WERI-Rb-1 (cell line): ENCODE measurements around the gene PREX1.

Source experiments
- DNase-seq: peaks from one replicate; pipeline ENCODE4 v3.0.0-alpha.2; 2020
- H3K27ac ChIP-seq: fragments of 250-450 bp; sonication (Bioruptor Pico); 2 replicates; pipeline ENCODE4 v1.5.1; 2020; ENCODE audit warnings: mild to moderate bottlenecking, moderate library complexity
- H3K27me3 ChIP-seq: fragments of 250-450 bp; sonication (Bioruptor Pico); 2 replicates; pipeline ENCODE4 v1.5.1; 2021; ENCODE audit warnings: mild to moderate bottlenecking, low read depth, moderate library complexity; ENCODE audit not compliant: insufficient read depth, severe bottlenecking
- H3K36me3 ChIP-seq: fragments of 250-450 bp; sonication (Bioruptor Pico); 2 replicates; pipeline ENCODE4 v1.5.1; 2020; ENCODE audit warnings: mild to moderate bottlenecking, moderate library complexity
- H3K4me3 ChIP-seq: 2 replicates; pipeline ENCODE4 v1.5.1; 2011; ENCODE audit warnings: low read depth, mild to moderate bottlenecking, control low read depth, low read length
- H3K9me3 ChIP-seq: fragments of 250-450 bp; sonication (Bioruptor Pico); 2 replicates; pipeline ENCODE4 v1.5.1; 2021; ENCODE audit warnings: mild to moderate bottlenecking, moderate library complexity; ENCODE audit not compliant: severe bottlenecking
- TF ChIP-seq, protein P1 (sequence below): IDR thresholded peaks from 2 replicates; pipeline ENCODE4 v1.5.1; 2011; ENCODE audit warnings: low read depth, mild to moderate bottlenecking, control low read depth, inconsistent platforms, low read length

The PREX1 gene

DNA sequence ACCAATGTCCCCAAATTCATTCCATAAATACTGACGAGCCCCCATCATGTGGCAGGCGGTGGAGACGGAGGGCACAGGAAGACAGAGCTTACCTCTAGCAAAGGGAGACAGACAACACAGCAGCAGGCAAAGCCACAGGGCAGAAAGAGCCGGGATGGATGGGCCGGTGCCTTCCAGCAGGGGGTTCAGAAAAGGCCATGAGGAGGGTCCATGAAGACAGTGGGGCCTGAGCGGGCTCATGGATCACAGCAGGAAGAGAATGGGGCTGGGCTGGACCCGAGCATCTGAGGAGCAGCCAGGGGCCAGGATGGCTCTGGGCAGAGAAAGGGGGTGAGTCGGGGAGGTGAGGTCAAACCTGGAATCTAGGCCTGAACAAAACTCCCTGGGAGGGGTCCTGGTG is 42.0 kb downstream of the PREX1 start:
- TF ChIP-seq, protein P1, sequence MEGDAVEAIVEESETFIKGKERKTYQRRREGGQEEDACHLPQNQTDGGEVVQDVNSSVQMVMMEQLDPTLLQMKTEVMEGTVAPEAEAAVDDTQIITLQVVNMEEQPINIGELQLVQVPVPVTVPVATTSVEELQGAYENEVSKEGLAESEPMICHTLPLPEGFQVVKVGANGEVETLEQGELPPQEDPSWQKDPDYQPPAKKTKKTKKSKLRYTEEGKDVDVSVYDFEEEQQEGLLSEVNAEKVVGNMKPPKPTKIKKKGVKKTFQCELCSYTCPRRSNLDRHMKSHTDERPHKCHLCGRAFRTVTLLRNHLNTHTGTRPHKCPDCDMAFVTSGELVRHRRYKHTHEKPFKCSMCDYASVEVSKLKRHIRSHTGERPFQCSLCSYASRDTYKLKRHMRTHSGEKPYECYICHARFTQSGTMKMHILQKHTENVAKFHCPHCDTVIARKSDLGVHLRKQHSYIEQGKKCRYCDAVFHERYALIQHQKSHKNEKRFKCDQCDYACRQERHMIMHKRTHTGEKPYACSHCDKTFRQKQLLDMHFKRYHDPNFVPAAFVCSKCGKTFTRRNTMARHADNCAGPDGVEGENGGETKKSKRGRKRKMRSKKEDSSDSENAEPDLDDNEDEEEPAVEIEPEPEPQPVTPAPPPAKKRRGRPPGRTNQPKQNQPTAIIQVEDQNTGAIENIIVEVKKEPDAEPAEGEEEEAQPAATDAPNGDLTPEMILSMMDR, result no peak
- H3K4me3 ChIP-seq, result no peak overlapping the region
- no peak for DNase-seq
- no peaks in the 10 kb centered on the region for H3K9me3 ChIP-seq
- H3K36me3 ChIP-seq, result no peaks in the 10 kb centered on the region
- H3K27me3 ChIP-seq, result no peaks in the 10 kb centered on the region
- H3K27ac ChIP-seq, result no peak overlapping the region

DNA sequence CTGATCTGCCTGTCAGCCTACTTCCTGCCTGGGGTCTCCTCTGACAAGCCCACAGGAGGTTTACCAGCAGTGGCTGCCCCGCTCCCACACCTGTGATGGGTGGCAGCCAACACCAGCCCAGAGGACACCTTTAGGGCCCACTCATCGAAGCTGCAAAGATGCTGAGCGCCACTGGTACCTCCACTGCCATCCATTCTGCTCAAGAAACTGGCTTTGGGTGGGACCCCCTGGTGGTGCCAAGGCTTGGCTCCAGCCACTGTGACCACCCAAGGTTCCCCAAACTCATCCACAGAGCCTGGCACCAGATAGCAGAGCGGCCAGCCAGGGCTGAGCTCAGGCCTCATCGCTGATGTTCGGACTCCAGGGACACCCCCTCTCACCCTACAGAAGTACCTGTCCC is 42.5 kb downstream of the PREX1 start:
- no peak overlapping the region for H3K27ac ChIP-seq
- H3K27me3 ChIP-seq, result no peaks in the 10 kb centered on the region
- TF ChIP-seq, protein P1, result no peak
- no peaks in the 10 kb centered on the region for H3K36me3 ChIP-seq
- no peak for DNase-seq
- no peak overlapping the region for H3K4me3 ChIP-seq
- no peaks in the 10 kb centered on the region for H3K9me3 ChIP-seq

DNA sequence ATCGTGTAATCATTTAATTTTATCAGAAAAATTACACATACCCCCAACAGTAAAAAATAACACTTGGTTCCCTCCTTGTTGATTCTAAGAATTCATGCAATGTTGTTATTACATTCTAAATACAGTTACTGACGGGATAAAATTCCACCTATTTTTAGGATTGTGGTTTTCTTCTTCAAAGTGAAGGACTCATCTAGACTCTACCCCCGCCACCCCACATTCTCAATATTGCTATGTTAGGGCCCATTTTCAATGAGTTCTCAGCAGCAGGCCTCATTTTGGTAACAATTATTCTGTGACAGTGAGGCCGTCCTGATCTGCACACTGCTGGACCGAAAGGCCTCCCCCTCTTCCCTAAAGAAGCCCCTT is 43.5 kb downstream of the PREX1 start:
- no peak overlapping the region for H3K4me3 ChIP-seq
- TF ChIP-seq, protein P1, result no peak
- H3K27ac ChIP-seq, result no peak overlapping the region

DNA sequence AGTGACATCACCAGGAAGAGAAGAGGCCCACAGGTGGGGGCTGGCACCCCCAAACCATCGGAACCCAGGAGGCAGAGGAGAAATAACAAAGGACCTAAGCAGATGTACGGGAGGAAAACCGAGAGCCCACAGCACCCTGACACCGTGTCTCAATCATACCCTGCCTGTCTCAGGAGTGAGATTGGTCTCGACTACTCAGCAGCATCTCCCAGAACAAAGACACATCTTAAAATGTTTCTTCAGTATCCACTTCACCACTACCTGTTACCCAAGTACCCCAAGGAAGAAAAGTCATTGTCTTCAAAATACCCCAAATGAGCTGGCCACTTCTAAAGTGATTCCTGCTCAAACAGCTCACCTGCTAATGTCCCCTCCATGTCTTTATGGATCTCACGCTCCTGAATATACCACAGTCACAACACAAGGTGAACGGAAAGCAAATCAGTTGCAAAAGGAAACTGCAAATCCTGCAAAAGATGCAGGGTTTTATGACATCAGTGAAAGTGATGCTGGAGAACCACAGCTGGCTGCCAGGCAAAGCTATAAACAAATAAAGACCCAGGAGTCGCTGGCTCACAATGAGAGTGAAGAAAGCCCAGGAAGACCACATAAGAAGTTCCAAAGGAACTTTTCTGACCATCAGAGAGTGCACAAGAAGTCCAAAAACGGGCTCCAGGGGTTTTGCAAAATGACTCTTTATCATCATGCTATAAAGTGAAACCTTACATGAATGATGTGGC is 44.1 kb downstream of the PREX1 start:
- no peak overlapping the region for H3K4me3 ChIP-seq
- peaks cover 2% of the 10 kb centered on the region for H3K9me3 ChIP-seq
- no peaks in the 10 kb centered on the region for H3K27me3 ChIP-seq
- TF ChIP-seq, protein P1, result no peak
- H3K27ac ChIP-seq, result no peak overlapping the region
- H3K36me3 ChIP-seq, result peaks cover 4% of the 10 kb centered on the region; the same call in 1 of the 2 replicates
- DNase-seq, result no peak

More for the DNA sequence above, 43.5 kb downstream of the PREX1 start:
- Histone ChIP-seq H3K36me3 (peaks cover 3% of the 10 kb centered on the region; the same call in 1 of the 2 replicates), H3K27me3 (no peaks in the 10 kb centered on the region), H3K9me3 (peaks cover 2% of the 10 kb centered on the region)
- no peak for DNase-seq

DNA sequence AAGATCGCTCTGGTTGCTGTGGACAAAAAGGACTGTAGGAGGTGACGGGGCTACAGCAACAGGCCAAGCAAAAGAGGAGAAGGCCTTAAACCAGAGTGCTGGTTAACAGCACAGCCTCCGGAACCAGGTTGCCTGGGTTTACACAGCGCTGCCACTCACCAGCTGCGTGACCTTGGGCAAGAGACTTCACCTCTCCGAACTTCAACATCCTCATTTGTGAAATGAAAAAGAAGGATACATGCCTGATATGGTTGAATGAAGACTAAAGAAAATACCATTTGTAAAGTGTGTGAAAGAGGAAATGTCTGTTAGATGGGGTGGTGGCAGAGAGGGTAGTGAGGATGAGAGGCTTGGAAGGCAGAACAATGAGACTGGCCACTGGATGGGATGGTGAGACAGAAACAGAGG is 44.9 kb downstream of the PREX1 start:
- H3K4me3 ChIP-seq, result no peak overlapping the region
- DNase-seq, result no peak
- H3K36me3 ChIP-seq, result peaks cover 4% of the 10 kb centered on the region; the same call in 1 of the 2 replicates
- H3K27ac ChIP-seq, result no peak overlapping the region
- TF ChIP-seq, protein P1, result no peak
- peaks cover 2% of the 10 kb centered on the region for H3K9me3 ChIP-seq
- no peaks in the 10 kb centered on the region for H3K27me3 ChIP-seq

DNA sequence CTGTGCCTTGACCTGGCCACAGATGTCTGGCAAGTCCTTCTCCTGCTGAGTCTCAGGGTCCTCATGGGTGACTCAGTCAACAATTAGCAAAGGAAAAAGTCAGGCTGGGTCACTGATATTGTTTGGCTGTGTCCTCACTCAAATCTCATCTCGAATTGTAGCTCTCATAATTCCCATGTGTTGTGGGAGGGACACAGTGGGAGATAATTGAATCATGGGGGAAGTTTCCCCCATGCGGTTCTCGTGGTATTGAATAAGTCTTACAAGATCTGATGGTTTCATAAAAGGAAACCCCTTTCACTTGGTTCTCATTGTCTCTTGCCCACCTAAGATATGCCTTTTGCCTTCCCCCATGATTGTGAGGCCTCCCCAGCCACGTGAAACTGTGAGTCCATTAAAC is 45.7 kb downstream of the PREX1 start:
- H3K9me3 ChIP-seq, result peaks cover 2% of the 10 kb centered on the region
- peaks cover 4% of the 10 kb centered on the region; the same call in 1 of the 2 replicates for H3K36me3 ChIP-seq
- H3K4me3 ChIP-seq, result no peak overlapping the region
- no peaks in the 10 kb centered on the region for H3K27me3 ChIP-seq
- DNase-seq, result no peak
- no peak overlapping the region for H3K27ac ChIP-seq
- TF ChIP-seq, protein P1, result no peak
